GM23248 (cell line): ENCODE measurements around the gene THRA. TPM values are rescaled to one million over a fixed set of nuclear protein-coding genes. Genes with fewer than 3 reads are reported as not detected.

Experiments used
- DNase-seq: peaks from one replicate; pipeline ENCODE4 v3.0.0-alpha.2; 2015
- H2AFZ ChIP-seq: fragments of 200-600 bp; sonication (generic); 2 replicates; pipeline ENCODE4 v1.6.1; 2016; ENCODE audit warnings: antibody characterized with exemption
- H3F3A ChIP-seq: fragments of 200-600 bp; sonication (generic); 2 replicates; pipeline ENCODE4 v1.6.1; 2016; ENCODE audit warnings: mild to moderate bottlenecking, antibody characterized with exemption, mixed run types; ENCODE audit not compliant: insufficient read depth
- H3K27ac ChIP-seq: fragments of 200-600 bp; sonication (generic); 2 replicates; pipeline ENCODE4 v1.5.1; 2016; ENCODE audit warnings: mild to moderate bottlenecking
- H3K27me3 ChIP-seq: fragments of 200-600 bp; sonication (generic); replicated peaks from 2 replicates; pipeline ENCODE4 v1.6.1; 2016; ENCODE audit warnings: mild to moderate bottlenecking; ENCODE audit not compliant: insufficient read depth
- H3K36me3 ChIP-seq: fragments of 200-600 bp; sonication (generic); 2 replicates; pipeline ENCODE4 v1.6.1; 2016; ENCODE audit warnings: low read depth, mild to moderate bottlenecking
- H3K4me1 ChIP-seq: fragments of 200-600 bp; sonication (generic); 2 replicates; pipeline ENCODE4 v1.6.1; 2016; ENCODE audit warnings: mild to moderate bottlenecking; ENCODE audit not compliant: insufficient read depth
- H3K4me2 ChIP-seq: fragments of 200-600 bp; sonication (generic); one replicate; pipeline ENCODE4 v1.6.1; 2016; ENCODE audit warnings: mild to moderate bottlenecking; ENCODE audit not compliant: unreplicated experiment
- H3K4me3 ChIP-seq: fragments of 200-600 bp; sonication (generic); 2 replicates; pipeline ENCODE4 v1.5.1; 2016; ENCODE audit warnings: mild to moderate bottlenecking
- H3K79me2 ChIP-seq: fragments of 200-600 bp; sonication (generic); 2 replicates; pipeline ENCODE4 v1.6.1; 2016; ENCODE audit warnings: mild to moderate bottlenecking; ENCODE audit not compliant: insufficient read depth
- H3K9ac ChIP-seq: fragments of 200-600 bp; sonication (generic); 2 replicates; pipeline ENCODE4 v1.6.1; 2016; ENCODE audit warnings: mild to moderate bottlenecking
- H3K9me2 ChIP-seq: fragments of 200-600 bp; sonication (generic); 2 replicates; pipeline ENCODE4 v1.6.1; 2016; ENCODE audit warnings: mixed run types, mild to moderate bottlenecking, moderate library complexity; ENCODE audit not compliant: insufficient read depth
- H3K9me3 ChIP-seq: fragments of 200-600 bp; sonication (generic); one replicate; pipeline ENCODE4 v1.6.1; 2017; ENCODE audit warnings: low read depth
- H4K20me1 ChIP-seq: fragments of 200-600 bp; sonication (generic); 2 replicates; pipeline ENCODE4 v1.6.0; 2016; ENCODE audit not compliant: insufficient read depth
- EZH2 ChIP-seq: fragments of 200-600 bp; sonication (generic); IDR thresholded peaks from 2 replicates; pipeline ENCODE4 v1.6.1; 2018; ENCODE audit warnings: antibody characterized with exemption, mild to moderate bottlenecking; ENCODE audit not compliant: insufficient read depth, poor library complexity, severe bottlenecking
- EZH2phosphoT487 ChIP-seq: fragments of 200-600 bp; sonication (generic); IDR thresholded peaks from 2 replicates; pipeline ENCODE4 v1.6.1; 2018; ENCODE audit warnings: antibody characterized with exemption, moderate library complexity, mild to moderate bottlenecking, low read depth; ENCODE audit not compliant: insufficient read depth
- WGBS, 2 experiments: methylation state at CpG; one replicate each; pipeline ENCODE4 v1.1.6; 2015 to 2017; ENCODE audit warnings: low lambda C conversion rate in 2 of 2, low coverage in 1 of 2; ENCODE audit errors: missing lambda C conversion rate in 2 of 2; 5-methylcytosine and 5-hydroxymethylcytosine counted together
- in situ Hi-C: fragments of 300-500 bp; cut with MboI; formaldehyde crosslinking; loops from 2 replicates; pipeline ENCODE4 v1.15.0; 2020
- polyA plus RNA-seq: library from polyadenylated mRNA; unstranded; fragments of >200 nt; fragmentation: Nextera tagmentation; extraction: Ambion mirVana; gene quantifications from 2 replicates; pipeline ENCODE4 v1.2.1, GENCODE V29; 2016
- total RNA-seq: library from RNA; depleted of rRNA; stranded (reverse); fragments of >200 nt; shearing (Covaris generic); gene quantifications from 2 replicates; pipeline ENCODE4 v1.2.3, GENCODE V29; 2014

The THRA gene
- total and polyA plus RNA-seq, 2 experiments from 2014 or later, result 15.8 to 33.3 TPM

GRCh38 chr17:40019140-40019991 lies 43.4 kb upstream of the THRA start:
- Histone ChIP-seq H3K9me3 (no peaks in the 10 kb centered on the region), H3K4me2 (peak overlapping the region; percentile 37), H3F3A (peaks cover 26% of the 10 kb centered on the region), H3K36me3 (no peaks in the 10 kb centered on the region), H2AFZ (no peak overlapping the region), H3K27ac (peak overlapping the region; percentile 76), H3K79me2 (no peaks in the 10 kb centered on the region), H3K9ac (peak overlapping the region; percentile 55), H3K4me1 (peaks cover 47% of the 10 kb centered on the region), H3K9me2 (no peaks in the 10 kb centered on the region), H3K4me3 (peak overlapping the region; percentile 24; the same call in 1 of the 2 replicates), H4K20me1 (no peaks in the 10 kb centered on the region), H3K27me3 (no peaks in the 10 kb centered on the region)
- in situ Hi-C loops, result no loop called here
- TF ChIP-seq EZH2, result no peak
- TF ChIP-seq EZH2phosphoT487, result no peak
- WGBS, 2 experiments, result 66 to 72% methylated on average over 21 to 24 of the region's 24 CpGs
- peak; percentile 87 for DNase-seq

DNA sequence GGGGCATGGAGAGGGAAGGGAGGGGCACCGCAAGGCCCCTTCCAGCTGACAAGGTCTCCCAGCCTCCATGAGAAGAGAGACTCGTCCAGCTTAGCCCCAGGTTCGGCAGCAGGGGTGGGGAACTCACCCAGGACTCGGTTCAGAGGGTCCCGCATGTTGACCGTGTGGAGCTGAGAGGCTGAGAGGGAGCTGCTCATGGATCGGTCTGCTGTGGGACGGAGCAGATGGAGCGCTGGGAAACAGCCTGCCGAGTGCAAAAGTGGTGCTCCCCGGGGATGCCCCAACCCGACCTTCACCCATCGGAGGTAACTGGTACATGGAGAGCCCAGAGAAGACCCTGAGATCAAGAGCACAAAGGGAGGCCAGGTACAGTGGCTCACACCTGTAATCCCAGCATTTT lies 42.6 kb upstream of the THRA start:
- no peaks in the 10 kb centered on the region for H3K9me3 ChIP-seq
- no peak overlapping the region for H3K27ac ChIP-seq
- H3K4me1 ChIP-seq, result peaks cover 48% of the 10 kb centered on the region
- H3F3A ChIP-seq, result peaks cover 26% of the 10 kb centered on the region
- in situ Hi-C loops, result no loop called here
- H3K36me3 ChIP-seq, result no peaks in the 10 kb centered on the region
- H3K4me3 ChIP-seq, result no peak overlapping the region
- H3K9ac ChIP-seq, result no peak overlapping the region
- no peaks in the 10 kb centered on the region for H4K20me1 ChIP-seq
- no peak for TF ChIP-seq EZH2phosphoT487
- TF ChIP-seq EZH2, result no peak
- H3K27me3 ChIP-seq, result no peaks in the 10 kb centered on the region
- H3K79me2 ChIP-seq, result no peaks in the 10 kb centered on the region
- H3K9me2 ChIP-seq, result no peaks in the 10 kb centered on the region
- H3K4me2 ChIP-seq, result peak overlapping the region; percentile 11
- WGBS, 2 experiments, result 93 to 94% methylated on average over 11 to 13 of the region's 13 CpGs
- DNase-seq, result no peak
- H2AFZ ChIP-seq, result no peak overlapping the region

- H3K36me3 ChIP-seq, result no peaks in the 10 kb centered on the region
- DNase-seq, result peak; percentile 92
- WGBS, 2 experiments, result 60 to 61% methylated on average over 9 of the region's 9 CpGs
- H2AFZ ChIP-seq, result peak overlapping the region; percentile 25; the same call in 1 of the 2 replicates
- H3K9ac ChIP-seq, result peak overlapping the region; percentile 53
- peak overlapping the region; percentile 22; the same call in 1 of the 2 replicates for H3K4me3 ChIP-seq
- in situ Hi-C loops, result no loop called here
- H3K4me2 ChIP-seq, result peak overlapping the region; percentile 47
- H3K27me3 ChIP-seq, result no peaks in the 10 kb centered on the region
- peak overlapping the region; percentile 77 for H3K27ac ChIP-seq
- H3K79me2 ChIP-seq, result no peaks in the 10 kb centered on the region
- no peaks in the 10 kb centered on the region for H3K9me3 ChIP-seq
- TF ChIP-seq EZH2, result no peak
- TF ChIP-seq EZH2phosphoT487, result no peak
- peaks cover 26% of the 10 kb centered on the region for H3F3A ChIP-seq
- no peaks in the 10 kb centered on the region for H4K20me1 ChIP-seq
- H3K9me2 ChIP-seq, result no peaks in the 10 kb centered on the region
- peaks cover 51% of the 10 kb centered on the region for H3K4me1 ChIP-seq
Measured at GRCh38 chr17:40021451-40021971, 41.3 kb upstream of the THRA start.

GRCh38 chr17:40022497-40022896 lies 40.3 kb upstream of the THRA start:
- in situ Hi-C loops, result no loop called here
- no peak for DNase-seq
- H2AFZ ChIP-seq, result no peak overlapping the region
- H4K20me1 ChIP-seq, result no peaks in the 10 kb centered on the region
- H3K27ac ChIP-seq, result no peak overlapping the region
- H3K4me3 ChIP-seq, result no peak overlapping the region
- peaks cover 51% of the 10 kb centered on the region for H3K4me1 ChIP-seq
- H3K9me3 ChIP-seq, result no peaks in the 10 kb centered on the region
- TF ChIP-seq EZH2phosphoT487 (no peak), EZH2 (no peak)
- 84 to 94% methylated on average over 7 to 9 of the region's 9 CpGs for WGBS, 2 experiments
- H3K9me2 ChIP-seq, result no peaks in the 10 kb centered on the region
- peaks cover 26% of the 10 kb centered on the region for H3F3A ChIP-seq
- no peak overlapping the region for H3K9ac ChIP-seq
- no peaks in the 10 kb centered on the region for H3K27me3 ChIP-seq
- no peaks in the 10 kb centered on the region for H3K36me3 ChIP-seq
- H3K79me2 ChIP-seq, result no peaks in the 10 kb centered on the region
- no peak overlapping the region for H3K4me2 ChIP-seq
